DOHH2 (cell line): ENCODE results near the gene TNS1.

ENCODE experiments used
- CTCF ChIP-seq: fragments of 200-600 bp; sonication (generic); IDR thresholded peaks from one replicate; pipeline ENCODE4 v1.5.1; 2014; ENCODE audit warnings: antibody characterized with exemption, mild to moderate bottlenecking, low read depth, low read length; ENCODE audit not compliant: poor library complexity, severe bottlenecking
- EZH2phosphoT487 ChIP-seq: fragments of 200-600 bp; sonication (generic); IDR thresholded peaks from 2 replicates; pipeline ENCODE4 v1.6.1; 2017; ENCODE audit warnings: borderline replicate concordance, mild to moderate bottlenecking, antibody characterized with exemption, low read length, moderate library complexity, mixed read lengths

DNA sequence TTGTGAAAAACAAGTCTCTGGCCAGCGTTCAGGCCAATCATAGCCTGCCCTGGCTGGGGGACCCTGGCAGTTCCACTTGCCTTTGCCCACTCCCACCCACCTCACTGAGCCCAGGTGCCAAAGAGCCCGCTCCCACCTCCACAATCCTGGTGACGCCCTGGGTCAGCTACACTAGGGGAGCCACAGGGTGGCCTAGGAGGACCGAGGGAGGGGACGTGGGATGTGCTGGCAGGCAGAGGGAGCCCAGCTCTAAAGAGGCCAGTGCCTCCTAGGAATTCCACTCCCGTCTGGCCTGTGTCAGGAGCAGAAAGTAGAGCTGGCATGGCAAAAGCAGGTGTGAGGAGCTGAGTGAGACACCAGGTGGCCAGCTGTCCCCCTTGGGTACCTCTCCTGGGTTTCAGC lies 49.3 kb downstream of the TNS1 start:
- TF ChIP-seq CTCF (no peak), EZH2phosphoT487 (no peak)
